Body of pancreas (tissue), 4 donors: Measurements from ENCODE around the gene FBXL14. TPM values are rescaled to one million over a fixed set of nuclear protein-coding genes. Genes with fewer than 3 reads are reported as not detected.
A peak's percentile ranks its signal among the peaks of the same experiment; 100 is the strongest.
"Not testable (repeated sequence)": the region's sequence is repeated elsewhere in the genome, so short reads cannot be mapped to it uniquely, and the experiment has no call there.

ENCODE experiments used
- ATAC-seq: fragments of 150-250 bp; one replicate; pipeline ENCODE4 v1.9.1; 2016
- DNase-seq, 4 donors: peaks; one replicate each; pipeline ENCODE4 v3.0.0-alpha.2; 2019
- H3K27ac ChIP-seq, 4 donors: fragments of 200-600 bp; sonication (generic); 1 replicate in 3 of 4; 2 replicates in 1 of 4; pipeline versions ENCODE4 v1.5.1 to v1.6.1; 2016 to 2019; ENCODE audit warnings: mild to moderate bottlenecking in 1 of 4, mixed read lengths in 1 of 4, moderate library complexity in 1 of 4
- H3K27me3 ChIP-seq, 2 donors: fragments of 200-600 bp; sonication (generic); one replicate each; pipeline ENCODE4 v1.6.0; 2016; ENCODE audit warnings: mild to moderate bottlenecking in 1 of 2
- H3K36me3 ChIP-seq, 2 donors: fragments of 200-600 bp; sonication (generic); replicated peaks in 1 of 2; 2 replicates each; pipeline ENCODE4 v1.5.1; 2016; ENCODE audit warnings: low read depth in 2 of 2; ENCODE audit not compliant: insufficient read depth in 1 of 2
- H3K4me1 ChIP-seq: fragments of 200-600 bp; sonication (generic); one replicate; pipeline ENCODE4 v1.6.0; 2016
- H3K4me3 ChIP-seq, 2 donors: fragments of 200-600 bp; sonication (generic); 1 replicate in 1 of 2; 2 replicates in 1 of 2; pipeline ENCODE4 v1.5.1; 2016 to 2019
- H3K9me3 ChIP-seq, 3 donors: fragments of 200-600 bp; sonication (generic); 1 replicate in 2 of 3; 2 replicates in 1 of 3; pipeline ENCODE4 v1.5.1; 2016
- POLR2A ChIP-seq, 3 donors: fragments of 450-650 bp; IDR thresholded peaks; one replicate each; pipeline ENCODE4 v1.6.1; 2016; ENCODE audit warnings: antibody characterized with exemption in 3 of 3, mild to moderate bottlenecking in 2 of 3
- WGBS, 2 donors: methylation state at CpG; one replicate each; pipeline ENCODE4 v1.1.5; 2017; 5-methylcytosine and 5-hydroxymethylcytosine counted together
- intact Hi-C: fragments of 100-400 bp; cut with DNase I; formaldehyde crosslinking; loops from one replicate; pipeline ENCODE4 v1.15.1; 2023
- total RNA-seq, 2 donors: library from RNA; depleted of rRNA; stranded (reverse); fragments of >200 nt; gene quantifications; one replicate each; pipeline ENCODE4 v1.1.0, GENCODE V29; 2016
- TF ChIP-seq, protein P1 (sequence below), 7 experiments: fragments of 450-650 bp in 4 of 7; fragments of 200-600 bp in 3 of 7; sonication (generic) in 3 of 7; IDR thresholded peaks; one replicate each; pipeline ENCODE4 v1.5.1; 2016 to 2019; ENCODE audit warnings: antibody characterized with exemption in 7 of 7

The FBXL14 gene
- total RNA-seq, 2 donors from 2014 or later, result 4.6 to 9.9 TPM

DNA sequence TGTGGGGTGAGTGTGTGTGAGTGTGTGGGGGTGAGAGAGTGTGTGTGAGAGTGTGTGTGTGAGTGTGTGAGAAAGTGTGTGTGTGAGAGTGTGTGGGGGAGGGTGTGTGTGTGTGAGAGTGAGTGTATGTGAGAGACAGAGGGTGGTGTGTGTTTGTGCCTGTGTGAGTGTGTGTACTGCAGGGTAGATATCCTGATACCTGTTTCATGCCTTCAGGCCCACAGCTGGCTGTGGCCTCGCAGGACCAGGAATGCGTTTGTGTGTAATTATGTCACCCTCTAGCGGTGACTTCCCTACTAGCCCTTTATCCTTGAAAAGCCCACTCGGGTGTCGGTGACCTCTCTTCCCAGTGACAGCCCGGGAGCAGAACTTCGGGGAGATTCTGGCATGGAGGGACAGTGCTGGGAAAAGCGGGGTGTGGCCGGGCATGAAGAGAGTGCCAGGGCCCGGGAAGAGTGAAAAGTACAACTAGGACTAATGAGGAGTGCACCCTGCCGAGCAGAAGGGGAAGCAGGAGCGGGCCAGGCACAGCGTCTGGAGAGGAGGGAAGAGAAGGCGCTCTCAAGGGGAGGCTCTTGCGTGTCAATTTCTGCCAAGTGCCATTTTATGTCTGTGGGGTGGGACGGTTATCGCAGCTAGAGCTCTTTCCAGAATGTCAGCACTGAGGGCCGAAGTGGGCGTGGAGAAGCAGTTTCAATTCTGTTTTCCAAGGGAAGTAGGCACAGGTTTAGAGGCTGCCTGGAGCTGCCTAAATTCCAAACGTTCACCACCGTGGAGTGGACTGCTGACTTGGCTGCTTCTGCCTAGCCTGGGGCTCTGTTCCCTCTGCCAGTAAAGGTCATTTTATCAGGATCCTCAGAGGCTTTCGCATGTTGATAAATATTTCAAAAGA, 11.0 kb upstream of the FBXL14 start:
- Histone ChIP-seq H3K27me3 (no peaks in the 10 kb centered on the region), H3K9me3 (no peaks in the 10 kb centered on the region), H3K36me3 (no peaks in the 10 kb centered on the region), H3K4me3 (peak overlapping the region in 1 of 2 donors; percentile 13), H3K27ac (peak overlapping the region; percentile 75 to 88 (median 82)), H3K4me1 (peaks cover 37% of the 10 kb centered on the region)
- ATAC-seq (peak; percentile 82), DNase-seq (peak; percentile 71 to 88 (median 80))
- WGBS, 2 donors, result 0 to 2% methylated on average over 22 of the region's 22 CpGs
- intact Hi-C loops, result no loop called here
- TF ChIP-seq POLR2A (IDR thresholded peaks at IDR 0.05), result no peak
- TF ChIP-seq, protein P1, sequence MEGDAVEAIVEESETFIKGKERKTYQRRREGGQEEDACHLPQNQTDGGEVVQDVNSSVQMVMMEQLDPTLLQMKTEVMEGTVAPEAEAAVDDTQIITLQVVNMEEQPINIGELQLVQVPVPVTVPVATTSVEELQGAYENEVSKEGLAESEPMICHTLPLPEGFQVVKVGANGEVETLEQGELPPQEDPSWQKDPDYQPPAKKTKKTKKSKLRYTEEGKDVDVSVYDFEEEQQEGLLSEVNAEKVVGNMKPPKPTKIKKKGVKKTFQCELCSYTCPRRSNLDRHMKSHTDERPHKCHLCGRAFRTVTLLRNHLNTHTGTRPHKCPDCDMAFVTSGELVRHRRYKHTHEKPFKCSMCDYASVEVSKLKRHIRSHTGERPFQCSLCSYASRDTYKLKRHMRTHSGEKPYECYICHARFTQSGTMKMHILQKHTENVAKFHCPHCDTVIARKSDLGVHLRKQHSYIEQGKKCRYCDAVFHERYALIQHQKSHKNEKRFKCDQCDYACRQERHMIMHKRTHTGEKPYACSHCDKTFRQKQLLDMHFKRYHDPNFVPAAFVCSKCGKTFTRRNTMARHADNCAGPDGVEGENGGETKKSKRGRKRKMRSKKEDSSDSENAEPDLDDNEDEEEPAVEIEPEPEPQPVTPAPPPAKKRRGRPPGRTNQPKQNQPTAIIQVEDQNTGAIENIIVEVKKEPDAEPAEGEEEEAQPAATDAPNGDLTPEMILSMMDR (IDR thresholded peaks at IDR 0.05), result peak; percentile 55 to 92 (median 81)

DNA sequence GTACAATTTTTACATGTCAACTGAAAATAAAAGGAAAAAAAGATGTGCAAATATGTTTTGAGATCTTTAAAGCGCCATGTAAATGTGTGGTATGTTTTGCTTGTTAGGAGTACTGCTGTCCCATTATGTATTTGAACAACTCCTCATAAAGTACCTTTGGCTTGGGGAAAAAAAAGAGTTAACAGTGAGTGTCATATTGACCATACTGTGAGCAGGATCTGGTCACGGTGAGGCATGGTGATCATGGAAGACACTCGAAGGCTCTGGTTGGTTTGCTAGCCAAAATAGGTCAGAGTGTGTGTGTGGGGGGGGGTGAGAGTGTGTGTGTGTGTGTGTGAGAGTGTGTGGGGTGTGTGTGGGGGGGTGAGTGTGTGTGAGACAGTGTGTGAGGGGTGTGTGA, 10.1 kb upstream of the FBXL14 start:
- TF ChIP-seq, protein P1 (IDR thresholded peaks at IDR 0.05), result no peak
- TF ChIP-seq POLR2A (IDR thresholded peaks at IDR 0.05), result no peak
- no peak overlapping the region for H3K4me3 ChIP-seq
- H3K4me1 ChIP-seq, result peaks cover 27% of the 10 kb centered on the region
- intact Hi-C loops, result no loop called here
- H3K27ac ChIP-seq, result no peak overlapping the region
- ATAC-seq (no peak), DNase-seq (no peak)
- H3K9me3 ChIP-seq, result no peaks in the 10 kb centered on the region
- H3K36me3 ChIP-seq, result no peaks in the 10 kb centered on the region
- WGBS, 2 donors, result 54 to 56% methylated on average over 3 of the region's 3 CpGs
- H3K27me3 ChIP-seq, result no peaks in the 10 kb centered on the region

DNA sequence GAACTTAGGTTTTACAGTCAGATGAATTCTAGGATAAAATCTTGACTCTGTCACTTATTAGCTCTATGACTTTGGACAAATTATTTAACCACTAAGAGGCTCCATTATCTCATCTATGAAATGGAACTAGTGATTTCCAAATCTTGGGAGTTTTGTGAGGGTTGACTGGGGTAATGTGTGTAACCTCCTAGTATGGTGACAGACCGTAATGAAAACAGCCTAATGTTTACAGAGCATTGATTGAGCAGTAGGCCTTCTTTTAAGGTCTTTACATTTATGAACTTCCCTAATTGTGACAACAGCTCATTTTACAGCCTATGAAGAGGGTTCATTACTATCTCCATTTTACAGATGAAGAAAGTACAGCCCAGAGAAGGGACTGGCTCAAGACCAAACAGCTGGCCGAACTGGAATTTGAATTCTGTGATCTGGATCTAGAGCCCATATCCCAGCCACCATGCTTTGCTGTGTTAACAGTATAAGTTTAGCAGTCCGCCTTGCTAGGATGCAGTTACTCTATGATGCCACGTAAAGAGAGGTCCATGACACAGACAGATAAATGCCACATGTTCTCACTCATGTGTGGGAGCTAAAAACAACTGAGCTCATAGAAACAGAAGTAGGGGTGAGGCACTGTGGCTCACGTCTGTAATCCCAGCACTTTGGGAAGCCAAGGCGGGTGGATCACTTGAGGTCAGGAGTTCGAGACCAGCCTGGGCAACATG, 9.1 kb upstream of the FBXL14 start:
- ATAC-seq (no peak), DNase-seq (no peak)
- H3K4me3 ChIP-seq, result no peak overlapping the region
- TF ChIP-seq, protein P1 (IDR thresholded peaks at IDR 0.05), result no peak
- no peak for TF ChIP-seq POLR2A (IDR thresholded peaks at IDR 0.05)
- 79 to 84% methylated on average over 7 of the region's 7 CpGs for WGBS, 2 donors
- no peaks in the 10 kb centered on the region for H3K36me3 ChIP-seq
- H3K27me3 ChIP-seq, result no peaks in the 10 kb centered on the region
- peaks cover 17% of the 10 kb centered on the region for H3K4me1 ChIP-seq
- intact Hi-C loops, result no loop called here
- H3K27ac ChIP-seq, result no peak overlapping the region
- no peaks in the 10 kb centered on the region for H3K9me3 ChIP-seq

DNA sequence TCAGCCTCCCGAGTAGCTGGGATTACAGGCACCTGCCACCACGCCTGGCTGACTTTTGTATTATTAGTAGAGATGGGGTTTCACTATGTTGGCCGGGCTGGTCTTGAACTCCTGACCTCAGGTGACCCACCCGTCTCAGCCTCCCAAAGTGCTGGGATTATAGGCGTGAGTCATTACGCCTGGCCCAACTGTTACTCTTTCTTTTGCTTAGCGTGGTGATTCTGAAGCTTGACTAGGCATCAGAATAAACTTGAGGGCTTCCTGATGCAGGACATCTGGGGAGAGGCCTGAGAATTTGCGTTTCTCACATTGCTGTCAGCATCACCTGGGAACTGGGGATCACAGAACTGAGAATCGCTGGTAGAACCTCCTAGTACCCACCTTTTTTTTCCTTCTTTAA, 8.3 kb upstream of the FBXL14 start:
- intact Hi-C loops, H3K27ac ChIP-seq, H3K27me3 ChIP-seq, H3K9me3 ChIP-seq, ATAC-seq, H3K4me3 ChIP-seq, H3K36me3 ChIP-seq, DNase-seq: not testable (repeated sequence)
- peaks cover 15% of the 10 kb centered on the region for H3K4me1 ChIP-seq
- 89% methylated on average over 9 of the region's 9 CpGs for WGBS, 2 donors

DNA sequence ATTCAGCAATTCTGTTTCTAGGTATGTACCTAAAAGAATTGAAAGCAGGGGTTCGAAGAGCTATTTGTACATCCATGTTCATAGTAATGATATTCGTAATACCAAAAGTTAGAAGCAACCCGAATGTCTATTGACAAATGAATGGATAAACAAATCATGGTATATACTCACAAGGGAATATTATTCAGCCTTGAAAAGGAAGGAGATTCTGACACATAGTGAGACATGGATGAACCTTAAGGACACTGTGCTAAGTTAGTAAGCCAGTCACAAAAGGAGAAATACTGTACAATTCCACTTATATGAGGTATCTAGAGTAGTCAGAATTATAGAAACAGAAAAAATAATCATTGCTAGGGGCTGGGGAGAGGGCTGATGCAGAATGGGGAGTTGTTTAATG, 4.4 kb upstream of the FBXL14 start:
- H3K9me3 ChIP-seq, result no peaks in the 10 kb centered on the region
- peaks cover 7% of the 10 kb centered on the region for H3K4me1 ChIP-seq
- 82 to 86% methylated on average over 3 of the region's 3 CpGs for WGBS, 2 donors
- no peaks in the 10 kb centered on the region for H3K36me3 ChIP-seq
- TF ChIP-seq, protein P1 (IDR thresholded peaks at IDR 0.05), result no peak
- no peak for TF ChIP-seq POLR2A (IDR thresholded peaks at IDR 0.05)
- no peak for ATAC-seq
- no peak overlapping the region for H3K27ac ChIP-seq
- DNase-seq, result no peak
- no peaks in the 10 kb centered on the region for H3K27me3 ChIP-seq
- H3K4me3 ChIP-seq, result no peak overlapping the region
- intact Hi-C loops, result no loop called here
